ENCODE data around the gene TBC1D1.

The TBC1D1 gene

GRCh38 chr4:38060829-38061431 is 170.0 kb downstream of the TBC1D1 start:
- DNase-seq, result no peak

- no peak for DNase-seq
Measured at GRCh38 chr4:38062088-38062775, 171.3 kb downstream of the TBC1D1 start.

GRCh38 chr4:38062776-38063097 is 171.9 kb downstream of the TBC1D1 start:
- DNase-seq, result no peak

- no peak for DNase-seq
Measured at GRCh38 chr4:38065176-38065575, 174.3 kb downstream of the TBC1D1 start.

GRCh38 chr4:38065900-38066299 is 175.0 kb downstream of the TBC1D1 start:
- DNase-seq, result no peak

- DNase-seq, result no peak
Measured at GRCh38 chr4:38067499-38067898, 176.6 kb downstream of the TBC1D1 start.

GRCh38 chr4:38068107-38068506 is 177.2 kb downstream of the TBC1D1 start:
- no peak for DNase-seq

GRCh38 chr4:38069271-38069760 is 178.4 kb downstream of the TBC1D1 start:
- DNase-seq, result no peak

- no peak for DNase-seq
Measured at GRCh38 chr4:38071801-38072431, 181.0 kb downstream of the TBC1D1 start.

GRCh38 chr4:38072578-38072977 is 181.7 kb downstream of the TBC1D1 start:
- no peak for DNase-seq

GRCh38 chr4:38073596-38074234 is 182.8 kb downstream of the TBC1D1 start:
- DNase-seq, result no peak

- DNase-seq, result no peak
Measured at GRCh38 chr4:38075370-38076152, 184.7 kb downstream of the TBC1D1 start.

- no peak for DNase-seq
Measured at GRCh38 chr4:38076153-38076669, 185.3 kb downstream of the TBC1D1 start.

GRCh38 chr4:38077791-38078489 is 187.1 kb downstream of the TBC1D1 start:
- DNase-seq, result no peak

- DNase-seq, result no peak
Measured at GRCh38 chr4:38078590-38079421, 187.9 kb downstream of the TBC1D1 start.

- DNase-seq, result no peak
Measured at GRCh38 chr4:38080061-38080974, 189.4 kb downstream of the TBC1D1 start.

GRCh38 chr4:38082021-38082420 is 191.1 kb downstream of the TBC1D1 start:
- no peak for DNase-seq

- DNase-seq, result no peak
Measured at GRCh38 chr4:38082424-38083385, 191.8 kb downstream of the TBC1D1 start.

Measured in DMS79 (cell line).